SK-MEL-5 (cell line): ENCODE results near the gene KDM4F. TPM values are rescaled to one million over a fixed set of nuclear protein-coding genes. Genes with fewer than 3 reads are reported as not detected.
A peak's percentile ranks its signal among the peaks of the same experiment; 100 is the strongest.

Experiments
- DNase-seq: peaks from one replicate; pipeline ENCODE4 v3.0.0-alpha.2; 2016; ENCODE audit warnings: low read depth, low spot score
- in situ Hi-C: cut with HindIII; loops from 2 replicates; pipeline ENCODE4 v1.10.0; 2016; ENCODE audit warnings: low sequenced_read_pairs, high pct_unique_total_duplicates, low pct_unique_long_range_greater_than_20kb
- total RNA-seq: library from RNA; depleted of rRNA; stranded (reverse); fragments of >200 nt; shearing (Covaris generic); gene quantifications from 2 replicates; pipeline ENCODE4 v1.2.3, GENCODE V29; 2014

KDM4F gene
- total RNA-seq, 1 experiment from 2014 or later = not detected

GRCh38 chr11:95085117-95085816, 36.0 kb downstream of the KDM4F start:
- in situ Hi-C loops = no loop called here
- no peak for DNase-seq

GRCh38 chr11:95086151-95086550, 36.9 kb downstream of the KDM4F start:
- in situ Hi-C loops = no loop called here
- DNase-seq = no peak

- in situ Hi-C loops = no loop called here
- no peak for DNase-seq
Measured at GRCh38 chr11:95086836-95087570, 37.8 kb downstream of the KDM4F start.

GRCh38 chr11:95088946-95089619, 39.9 kb downstream of the KDM4F start:
- no peak for DNase-seq

GRCh38 chr11:95089620-95090542, 40.7 kb downstream of the KDM4F start, which contains the start of gene ENDOD1:
TSS of gene ENDOD1 (plus strand) at chr11:95089846. CDS start at chr11:95089928, 82 bp downstream.
- in situ Hi-C loops = no loop called here
- DNase-seq = peak; percentile 76

More at GRCh38 chr11:95088946-95089619, 39.9 kb downstream of the KDM4F start:
- in situ Hi-C loops = no loop called here

- no peak for DNase-seq
- in situ Hi-C loops = no loop called here
Measured at GRCh38 chr11:95091663-95092180, 42.5 kb downstream of the KDM4F start.

GRCh38 chr11:95092549-95093324, 43.5 kb downstream of the KDM4F start:
- in situ Hi-C loops = no loop called here
- DNase-seq = peak; percentile 32

GRCh38 chr11:95093548-95093947, 44.3 kb downstream of the KDM4F start:
- no peak for DNase-seq
- in situ Hi-C loops = no loop called here

- in situ Hi-C loops = no loop called here
- DNase-seq = peak; percentile 17
Measured at GRCh38 chr11:95095858-95096587, 46.8 kb downstream of the KDM4F start.

GRCh38 chr11:95097209-95097608, 48.0 kb downstream of the KDM4F start:
- in situ Hi-C loops = no loop called here
- DNase-seq = no peak

- in situ Hi-C loops = no loop called here
- DNase-seq = no peak
Measured at GRCh38 chr11:95098826-95099225, 49.6 kb downstream of the KDM4F start.

GRCh38 chr11:95100191-95100648, 51.0 kb downstream of the KDM4F start:
- in situ Hi-C loops = no loop called here
- no peak for DNase-seq
